ENCODE results near the gene PLA2G4B. TPM values are rescaled to one million over a fixed set of nuclear protein-coding genes. Genes with fewer than 3 reads are reported as not detected.
A peak's percentile ranks its signal among the peaks of the same experiment; 100 is the strongest.

Gene PLA2G4B
- total and polyA plus RNA-seq, 9 of the 15 experiments (the other 6 are each of a cell fraction or from before 2014, with no cell fraction given), result 0.07 to 6.1 (median 2.8) TPM

DNA sequence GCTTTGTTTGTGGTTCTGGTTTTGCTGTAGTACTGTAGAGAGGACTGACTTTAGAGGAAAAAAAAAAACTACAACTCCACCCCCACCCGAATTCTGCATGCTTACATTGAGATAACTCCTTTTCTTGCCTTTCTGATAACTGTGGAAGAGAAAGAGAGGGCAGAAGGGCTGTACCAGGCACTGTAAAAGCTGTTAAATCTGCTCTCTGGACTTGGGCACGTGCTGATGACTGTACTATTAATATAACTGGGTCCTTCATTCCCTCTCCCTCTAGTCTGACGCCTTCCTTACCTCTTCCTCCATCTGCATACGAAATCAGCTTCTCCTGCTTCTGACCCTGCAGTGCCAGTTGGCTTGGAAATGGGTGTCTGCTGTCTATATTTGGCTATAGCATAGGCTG, 49.4 kb upstream of the PLA2G4B start:
- no peak overlapping the region for H3K27ac ChIP-seq (ENCODE audit: extremely low read depth, low read depth, low read length)
- ChIA-PET CTCF (ENCODE audit: low intra/inter-chr PET ratio) (no interaction called here), POLR2A (interaction anchor here (0.5 to 1.3 kb wide), 6 partner anchors 11 to 293 kb away, joined by 3 to 7 read pairs (median 4); partner anchors contain the start of gene MAPKBP1)
- H3K9me3 ChIP-seq (replicated peaks; ENCODE audit: control insufficient read depth, insufficient read depth, low read depth, low read length), result no peaks in the 10 kb centered on the region
- H3K4me3 ChIP-seq, result no peak overlapping the region
- peaks cover 16% of the 10 kb centered on the region for H4K20me1 ChIP-seq (replicated peaks; ENCODE audit: control insufficient read depth, insufficient read depth, low read length)
- WGBS (ENCODE audit: insufficient coverage, low coverage, missing lambda C conversion rate), result 1% methylated on average over 4 of the region's 4 CpGs
- ATAC-seq, result peak; percentile 24
- in situ Hi-C loops (cut with MboI), result no loop called here
- no peaks in the 10 kb centered on the region for H3K27me3 ChIP-seq (ENCODE audit: control insufficient read depth in 2 of 2, insufficient read depth in 2 of 2, low read length in 2 of 2)
- BruUV-seq (replicated peaks), result no TSS peak
- peaks cover 30 to 53% of the 10 kb centered on the region in 2 experiments for H3K4me1 ChIP-seq (replicated peaks in 1 of 2; ENCODE audit: control insufficient read depth in 2 of 2, insufficient read depth in 2 of 2, low read length in 2 of 2)
- peaks cover 5% of the 10 kb centered on the region for H3K9me1 ChIP-seq (ENCODE audit: control insufficient read depth, insufficient read depth, low read length)
- intact Hi-C loops (cut with micrococcal nuclease), result no loop called here
- H3K9ac ChIP-seq (ENCODE audit: insufficient read depth in 1 of 2, low read depth in 2 of 2, low read length in 2 of 2), result peak overlapping the region in 1 of 2 experiments; percentile 45; a peak in 1 of 4 replicates
- peak overlapping the region; percentile 17; the same call in 1 of the 2 replicates for H3K4me2 ChIP-seq (ENCODE audit: insufficient read depth, low read length)
- peak in 2 of 4 experiments; percentile 46 to 51 for DNase-seq (ENCODE audit: extremely low read depth in 1 of 4, low spot score in 3 of 4)
- peak; percentile 19 for FAIRE-seq
- H3K79me2 ChIP-seq (ENCODE audit: control insufficient read depth, insufficient read depth, low read length), result 0 out of 3 replicates have a peak, but pooled peaks cover 5% of the 10 kb centered on the region
- TF ChIP-seq, protein P1, sequence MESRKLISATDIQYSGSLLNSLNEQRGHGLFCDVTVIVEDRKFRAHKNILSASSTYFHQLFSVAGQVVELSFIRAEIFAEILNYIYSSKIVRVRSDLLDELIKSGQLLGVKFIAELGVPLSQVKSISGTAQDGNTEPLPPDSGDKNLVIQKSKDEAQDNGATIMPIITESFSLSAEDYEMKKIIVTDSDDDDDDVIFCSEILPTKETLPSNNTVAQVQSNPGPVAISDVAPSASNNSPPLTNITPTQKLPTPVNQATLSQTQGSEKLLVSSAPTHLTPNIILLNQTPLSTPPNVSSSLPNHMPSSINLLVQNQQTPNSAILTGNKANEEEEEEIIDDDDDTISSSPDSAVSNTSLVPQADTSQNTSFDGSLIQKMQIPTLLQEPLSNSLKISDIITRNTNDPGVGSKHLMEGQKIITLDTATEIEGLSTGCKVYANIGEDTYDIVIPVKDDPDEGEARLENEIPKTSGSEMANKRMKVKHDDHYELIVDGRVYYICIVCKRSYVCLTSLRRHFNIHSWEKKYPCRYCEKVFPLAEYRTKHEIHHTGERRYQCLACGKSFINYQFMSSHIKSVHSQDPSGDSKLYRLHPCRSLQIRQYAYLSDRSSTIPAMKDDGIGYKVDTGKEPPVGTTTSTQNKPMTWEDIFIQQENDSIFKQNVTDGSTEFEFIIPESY (CRISPR knock-in tag; IDR thresholded peaks at IDR 0.05), result no peak
- TF ChIP-seq ARID1B (IDR thresholded peaks at IDR 0.05) (peak; percentile 19; the same call in 1 of the 2 replicates), SMAD4 (CRISPR knock-in tag; conservative IDR thresholded peaks at IDR 0.05) (no peak), DACH1 (IDR thresholded peaks at IDR 0.05; ENCODE audit: partially characterized antibody) (peak; percentile 9), ZNF133 (CRISPR knock-in tag; IDR thresholded peaks at IDR 0.05) (no peak), CBFA2T3 (IDR thresholded peaks at IDR 0.05) (peak; percentile 53), SMARCA4 (IDR thresholded peaks at IDR 0.05) (peak; percentile 46), HDAC1 (IDR thresholded peaks at IDR 0.05) (peak in 1 of 2 experiments; percentile 20; a peak in 1 of 4 replicates), RNF2 (IDR thresholded peaks at IDR 0.05) (no peak), FOSL1 (tag; conservative IDR thresholded peaks at IDR 0.05) (0 out of 2 replicates have a peak, but pooled peaks have one; percentile 17), ZNF197 (CRISPR knock-in tag; IDR thresholded peaks at IDR 0.05; ENCODE audit: low read depth) (no peak), ZNF384 (IDR thresholded peaks at IDR 0.05; ENCODE audit: low read depth, low read length) (peak; percentile 32; the same call in 1 of the 2 replicates), BHLHE40 (IDR thresholded peaks at IDR 0.05; ENCODE audit: low read length) (peak; percentile 72), ZNF174 (CRISPR knock-in tag; IDR thresholded peaks at IDR 0.05) (no peak), CBFA2T2 (conservative IDR thresholded peaks at IDR 0.05) (0 out of 2 replicates have a peak, but pooled peaks have one; percentile 3), EGR1 (conservative IDR thresholded peaks at IDR 0.05) (no peak), MTA1 (IDR thresholded peaks at IDR 0.05; ENCODE audit: borderline replicate concordance) (0 out of 2 replicates have a peak, but pooled peaks have one; percentile 40), DPF2 (IDR thresholded peaks at IDR 0.05) (peak; percentile 27; the same call in 1 of the 2 replicates)
- no peaks in the 10 kb centered on the region for H3K36me3 ChIP-seq (ENCODE audit: control insufficient read depth, insufficient read depth, low read length)
- H2AFZ ChIP-seq (ENCODE audit: low read depth, low read length), result no peak overlapping the region

Measured in K562 (cell line).